Measurements from ENCODE around the gene ARID2.
A peak's percentile ranks its signal among the peaks of the same experiment; 100 is the strongest.

ARID2 gene

GRCh38 chr12:45872446-45872845, 142.9 kb downstream of the ARID2 start:
- no peak for DNase-seq (ENCODE audit: low spot score)

GRCh38 chr12:45877069-45877468, 147.6 kb downstream of the ARID2 start:
- DNase-seq (ENCODE audit: low spot score): no peak

GRCh38 chr12:45878630-45879255, 149.2 kb downstream of the ARID2 start:
- DNase-seq (ENCODE audit: low spot score): no peak

- no peak for DNase-seq (ENCODE audit: low spot score)
Measured at GRCh38 chr12:45879363-45879895, 149.9 kb downstream of the ARID2 start.

GRCh38 chr12:45880533-45880932, 151.0 kb downstream of the ARID2 start:
- peak; percentile 46 for DNase-seq (ENCODE audit: low spot score)

- DNase-seq (ENCODE audit: low spot score): no peak
Measured at GRCh38 chr12:45883187-45883586, 153.7 kb downstream of the ARID2 start.

- DNase-seq (ENCODE audit: low spot score): no peak
Measured at GRCh38 chr12:45886685-45887084, 157.2 kb downstream of the ARID2 start.

GRCh38 chr12:45887544-45887943, 158.0 kb downstream of the ARID2 start:
- no peak for DNase-seq (ENCODE audit: low spot score)

GRCh38 chr12:45890276-45890675, 160.8 kb downstream of the ARID2 start:
- no peak for DNase-seq (ENCODE audit: low spot score)

- peak; percentile 63 for DNase-seq (ENCODE audit: low spot score)
Measured at GRCh38 chr12:45893240-45893639, 163.7 kb downstream of the ARID2 start.

- no peak for DNase-seq (ENCODE audit: low spot score)
Measured at GRCh38 chr12:45895961-45896360, 166.5 kb downstream of the ARID2 start.

- DNase-seq (ENCODE audit: low spot score): no peak
Measured at GRCh38 chr12:45898094-45898493, 168.6 kb downstream of the ARID2 start.

- DNase-seq (ENCODE audit: low spot score): no peak
Measured at GRCh38 chr12:45907955-45908354, 178.4 kb downstream of the ARID2 start.

GRCh38 chr12:45909041-45909713, 179.7 kb downstream of the ARID2 start:
- DNase-seq (ENCODE audit: low spot score): no peak

- DNase-seq (ENCODE audit: low spot score): no peak
Measured at GRCh38 chr12:45912774-45913173, 183.3 kb downstream of the ARID2 start.

- no peak for DNase-seq (ENCODE audit: low spot score)
Measured at GRCh38 chr12:45913631-45914030, 184.1 kb downstream of the ARID2 start.

GRCh38 chr12:45914090-45914489, 184.6 kb downstream of the ARID2 start:
- peak; percentile 41 for DNase-seq (ENCODE audit: low spot score)

GRCh38 chr12:45915405-45915804, 185.9 kb downstream of the ARID2 start:
- DNase-seq (ENCODE audit: low spot score): peak; percentile 16

GRCh38 chr12:45918818-45919217, 189.3 kb downstream of the ARID2 start:
- DNase-seq (ENCODE audit: low spot score): no peak

- DNase-seq (ENCODE audit: low spot score): no peak
Measured at GRCh38 chr12:45928309-45928708, 198.8 kb downstream of the ARID2 start.

- no peak for DNase-seq (ENCODE audit: low spot score)
Measured at GRCh38 chr12:45930369-45930768, 200.9 kb downstream of the ARID2 start.

GRCh38 chr12:45933504-45933903, 204.0 kb downstream of the ARID2 start:
- no peak for DNase-seq (ENCODE audit: low spot score)

GRCh38 chr12:45934956-45935355, 205.4 kb downstream of the ARID2 start:
- DNase-seq (ENCODE audit: low spot score): no peak

GRCh38 chr12:45938566-45938965, 209.1 kb downstream of the ARID2 start:
- DNase-seq (ENCODE audit: low spot score): no peak

All from D341Med (cell line).